ENCODE data around the gene CCR7. TPM values are rescaled to one million over a fixed set of nuclear protein-coding genes. Genes with fewer than 3 reads are reported as not detected.

CCR7 gene
- total and polyA plus RNA-seq, 2 donors (not counting 1 experiment from before 2014, with no cell fraction given): 116 to 481 TPM

DNA sequence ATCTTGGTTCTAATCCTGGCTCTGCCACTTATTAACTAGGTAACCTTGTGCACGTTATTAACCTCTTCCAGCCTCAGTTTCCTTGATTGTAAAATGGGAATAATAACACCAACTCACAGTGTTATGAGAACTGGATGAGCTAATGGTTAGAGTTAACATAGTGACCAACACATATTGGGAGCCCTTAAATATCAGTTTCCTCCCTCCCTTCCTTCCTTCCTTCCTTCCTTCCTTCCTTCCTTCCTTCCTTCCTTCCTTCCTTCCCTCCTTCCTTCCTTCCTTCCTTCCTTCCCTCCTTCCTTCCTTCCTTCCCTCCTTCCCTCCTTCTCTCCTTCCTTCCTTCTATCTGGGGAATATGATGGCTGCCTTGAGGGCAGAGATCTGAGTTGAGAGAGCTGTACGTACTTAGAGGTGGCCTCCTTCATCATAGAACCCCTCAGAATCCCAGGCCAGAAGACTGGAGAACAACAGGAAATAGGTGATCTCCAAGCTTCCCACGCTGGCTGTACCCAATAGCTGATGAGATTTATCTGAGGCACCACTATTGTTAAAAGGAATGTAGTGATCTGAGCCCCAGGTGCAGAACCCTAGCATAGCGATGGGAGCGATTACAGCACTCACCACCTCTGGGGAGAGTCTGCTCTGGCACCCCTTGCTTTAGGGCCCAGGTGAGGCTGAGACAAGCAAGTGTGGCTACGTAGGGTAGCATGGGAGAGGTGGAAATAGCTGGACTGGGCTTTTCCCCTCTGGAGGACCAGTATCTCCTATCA, 26.2 kb downstream of the CCR7 start:
- H3K27ac ChIP-seq (ENCODE audit: low read length in 2 of 2): no peak overlapping the region
- POLR2A ChIA-PET: interaction anchor here (0.5 to 1.8 kb wide), 3 partner anchors 9 to 1165 kb away, joined by 7 to 13 read pairs (median 12); no protein-coding TSS in a partner anchor
- H3K4me2 ChIP-seq (replicated peaks; ENCODE audit: low read depth, low read length, poor library complexity, severe bottlenecking): no peak overlapping the region
- Mint-ChIP-seq H3K27me3 (no peaks in the 10 kb centered on the region), H3K4me1 (peaks cover 72% of the 10 kb centered on the region), H3K4me3 (no peak overlapping the region), H3K27ac (no peak overlapping the region), H3K9me3 (ENCODE audit: insufficient read depth) (no peaks in the 10 kb centered on the region)
- no peak for ATAC-seq (ENCODE audit: low read depth)
- TF ChIP-seq, protein P1, sequence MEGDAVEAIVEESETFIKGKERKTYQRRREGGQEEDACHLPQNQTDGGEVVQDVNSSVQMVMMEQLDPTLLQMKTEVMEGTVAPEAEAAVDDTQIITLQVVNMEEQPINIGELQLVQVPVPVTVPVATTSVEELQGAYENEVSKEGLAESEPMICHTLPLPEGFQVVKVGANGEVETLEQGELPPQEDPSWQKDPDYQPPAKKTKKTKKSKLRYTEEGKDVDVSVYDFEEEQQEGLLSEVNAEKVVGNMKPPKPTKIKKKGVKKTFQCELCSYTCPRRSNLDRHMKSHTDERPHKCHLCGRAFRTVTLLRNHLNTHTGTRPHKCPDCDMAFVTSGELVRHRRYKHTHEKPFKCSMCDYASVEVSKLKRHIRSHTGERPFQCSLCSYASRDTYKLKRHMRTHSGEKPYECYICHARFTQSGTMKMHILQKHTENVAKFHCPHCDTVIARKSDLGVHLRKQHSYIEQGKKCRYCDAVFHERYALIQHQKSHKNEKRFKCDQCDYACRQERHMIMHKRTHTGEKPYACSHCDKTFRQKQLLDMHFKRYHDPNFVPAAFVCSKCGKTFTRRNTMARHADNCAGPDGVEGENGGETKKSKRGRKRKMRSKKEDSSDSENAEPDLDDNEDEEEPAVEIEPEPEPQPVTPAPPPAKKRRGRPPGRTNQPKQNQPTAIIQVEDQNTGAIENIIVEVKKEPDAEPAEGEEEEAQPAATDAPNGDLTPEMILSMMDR (IDR thresholded peaks at IDR 0.05): no peak
- TF ChIP-seq EZH2 (IDR thresholded peaks at IDR 0.05; ENCODE audit: borderline replicate concordance, insufficient read depth, low read depth, low read length, poor library complexity, severe bottlenecking): no peak
- no peak overlapping the region for H3K4me3 ChIP-seq (ENCODE audit: control extremely low read depth in 1 of 5, extremely low read depth in 1 of 5, insufficient read depth in 1 of 5, low read depth in 2 of 5, low read length in 4 of 5)
- CTCF ChIA-PET: interaction anchor here (0.7 to 15.0 kb wide), 8 partner anchors 10 to 1111 kb away, joined by 3 to 329 read pairs (median 3); no protein-coding TSS in a partner anchor
- H2AFZ ChIP-seq (ENCODE audit: insufficient read depth, low read depth, low read length, poor library complexity, severe bottlenecking): no peak overlapping the region
- no peaks in the 10 kb centered on the region for H3K9me3 ChIP-seq (ENCODE audit: control extremely low read depth in 1 of 3, control insufficient read depth in 2 of 3, insufficient read depth in 1 of 3, low read length in 2 of 3)
- H3K36me3 ChIP-seq (replicated peaks in 1 of 2; ENCODE audit: control extremely low read depth in 1 of 2, control insufficient read depth in 1 of 2, extremely low read depth in 1 of 2, insufficient read depth in 2 of 2, low read length in 1 of 2): no peaks in the 10 kb centered on the region
- WGBS (ENCODE audit: insufficient coverage): 92% methylated on average over 4 of the region's 6 CpGs
- no peaks in the 10 kb centered on the region for H4K20me1 ChIP-seq (ENCODE audit: control insufficient read depth, insufficient read depth, low read length, poor library complexity, severe bottlenecking)
- no peaks in the 10 kb centered on the region for H3K27me3 ChIP-seq (replicated peaks in 1 of 4; ENCODE audit: control extremely low read depth in 1 of 4, control insufficient read depth in 3 of 4, insufficient read depth in 4 of 4, low read length in 3 of 4)
- intact Hi-C loops (cut with micrococcal nuclease): no loop called here
- H3K4me1 ChIP-seq (ENCODE audit: control insufficient read depth in 2 of 2, insufficient read depth in 2 of 2, low read length in 2 of 2): peaks cover 43 to 73% of the 10 kb centered on the region in 2 donors
- H3K79me2 ChIP-seq (ENCODE audit: control insufficient read depth, insufficient read depth, low read length): no peaks in the 10 kb centered on the region
- DNase-seq: no peak
- no peak overlapping the region for H3K9ac ChIP-seq (ENCODE audit: low read length)
